ENCODE data around the gene ADAM11. TPM values are rescaled to one million over a fixed set of nuclear protein-coding genes. Genes with fewer than 3 reads are reported as not detected.

Gene ADAM11
- total and polyA plus RNA-seq, 9 of the 15 experiments (the other 6 are each of a cell fraction or from before 2014, with no cell fraction given): 0.01 to 0.31 (median 0.14) TPM; not detected in 2

- no peak for TF ChIP-seq MYBL2 (IDR thresholded peaks at IDR 0.05; ENCODE audit: low read depth)
- no peak for TF ChIP-seq MYBL2 (CRISPR knock-in tag; IDR thresholded peaks at IDR 0.05; ENCODE audit: borderline replicate concordance)
- peak; percentile 51; the same call in 1 of the 2 replicates for TF ChIP-seq PHF8 (IDR thresholded peaks at IDR 0.05; ENCODE audit: borderline replicate concordance, low read length)
- 0 out of 2 replicates have a peak, but pooled peaks have one; percentile 29 for TF ChIP-seq HDAC2 (IDR thresholded peaks at IDR 0.05)
- TF ChIP-seq CBX1 (IDR thresholded peaks at IDR 0.05; ENCODE audit: low read depth): no peak
- TF ChIP-seq PCBP2 (IDR thresholded peaks at IDR 0.05; ENCODE audit: low read depth, low read length, poor library complexity, severe bottlenecking): no peak
- TF ChIP-seq HDGF (IDR thresholded peaks at IDR 0.05): peak; percentile 94
- peak; percentile 74 for TF ChIP-seq ZNF511 (CRISPR knock-in tag; IDR thresholded peaks at IDR 0.05)
- no peak for TF ChIP-seq CSDE1 (IDR thresholded peaks at IDR 0.05)
- no peak for TF ChIP-seq CEBPB (tag; IDR thresholded peaks at IDR 0.05)
- TF ChIP-seq TOE1 (IDR thresholded peaks at IDR 0.05; ENCODE audit: borderline replicate concordance): no peak
- TF ChIP-seq TOE1 (CRISPR knock-in tag; IDR thresholded peaks at IDR 0.05; ENCODE audit: borderline replicate concordance, low read depth): no peak
- TF ChIP-seq MNT (conservative IDR thresholded peaks at IDR 0.05): peak; percentile 79 to 91
- no peak for TF ChIP-seq JUN (IDR thresholded peaks at IDR 0.05; ENCODE audit: borderline replicate concordance, low read depth, low read length)
- TF ChIP-seq JUN (CRISPR knock-in tag; IDR thresholded peaks at IDR 0.05; ENCODE audit: borderline replicate concordance): 0 out of 2 replicates have a peak, but pooled peaks have one; percentile 70
- TF ChIP-seq TAF15 (IDR thresholded peaks at IDR 0.05; ENCODE audit: low read depth, low read length): no peak
- TF ChIP-seq ZSCAN29 (IDR thresholded peaks at IDR 0.05): no peak
- no peak for TF ChIP-seq HNRNPL (IDR thresholded peaks at IDR 0.05; ENCODE audit: low read depth, low read length)
- 0 out of 2 replicates have a peak, but pooled peaks have one; percentile 20 for TF ChIP-seq ZEB2 (IDR thresholded peaks at IDR 0.05)
- TF ChIP-seq EGR1 (conservative IDR thresholded peaks at IDR 0.05): peak; percentile 53
- no peak for TF ChIP-seq GATAD2B (IDR thresholded peaks at IDR 0.05; ENCODE audit: borderline replicate concordance)
- TF ChIP-seq SNIP1 (IDR thresholded peaks at IDR 0.05; ENCODE audit: low read depth): 0 out of 2 replicates have a peak, but pooled peaks have one; percentile 19
- no peak for TF ChIP-seq ZNF717 (CRISPR knock-in tag; IDR thresholded peaks at IDR 0.05)
- no peak for TF ChIP-seq U2AF2 (optimal IDR thresholded peaks at IDR 0.05; ENCODE audit: low read depth, low read length)
- TF ChIP-seq SAP30 (IDR thresholded peaks at IDR 0.05; ENCODE audit: borderline replicate concordance, insufficient read depth, low read depth, low read length, poor library complexity, severe bottlenecking): peak; percentile 79
- no peak for TF ChIP-seq ZNF24 (IDR thresholded peaks at IDR 0.05)
- TF ChIP-seq ZC3H4 (CRISPR knock-in tag; IDR thresholded peaks at IDR 0.05; ENCODE audit: borderline replicate concordance): peak; percentile 28; the same call in 1 of the 2 replicates
- no peak for TF ChIP-seq CBFA2T2 (conservative IDR thresholded peaks at IDR 0.05)
These were observed 16.5 kb downstream of the ADAM11 start (continued) for GRCh38 chr17:44775136-44775837.
